Thyroid gland (tissue), 4 donors: ENCODE results near the gene IFNL4.

Experiments used
- CTCF ChIP-seq, 6 experiments: fragments of 200-600 bp in 3 of 6; fragments of 450-650 bp in 3 of 6; sonication (generic) in 3 of 6; IDR thresholded peaks; one replicate each; pipeline ENCODE4 v1.5.1; 2016 to 2019; ENCODE audit warnings: antibody characterized with exemption in 6 of 6, mild to moderate bottlenecking in 2 of 6, inconsistent platforms in 1 of 6, moderate library complexity in 1 of 6
- POLR2A ChIP-seq, 2 donors: fragments of 450-650 bp; IDR thresholded peaks; one replicate each; pipeline ENCODE4 v1.6.1; 2017; ENCODE audit warnings: antibody characterized with exemption in 2 of 2, mild to moderate bottlenecking in 2 of 2, moderate library complexity in 1 of 2

- TF ChIP-seq CTCF (IDR thresholded peaks at IDR 0.05) (no peak), POLR2A (IDR thresholded peaks at IDR 0.05) (no peak)
Observed at GRCh38 chr19:39207293-39207836, 41.3 kb downstream of the IFNL4 start.
